HG03039 (cell line): ENCODE results near the gene MDGA2.

Experiments
- ATAC-seq: cut with Tn5 transposase; IDR thresholded peaks from one replicate; pipeline ENCODE4 v1.9.1; 2021; ENCODE audit warnings: mild to moderate bottlenecking, moderate library complexity; ENCODE audit not compliant: unreplicated experiment

The MDGA2 gene

DNA sequence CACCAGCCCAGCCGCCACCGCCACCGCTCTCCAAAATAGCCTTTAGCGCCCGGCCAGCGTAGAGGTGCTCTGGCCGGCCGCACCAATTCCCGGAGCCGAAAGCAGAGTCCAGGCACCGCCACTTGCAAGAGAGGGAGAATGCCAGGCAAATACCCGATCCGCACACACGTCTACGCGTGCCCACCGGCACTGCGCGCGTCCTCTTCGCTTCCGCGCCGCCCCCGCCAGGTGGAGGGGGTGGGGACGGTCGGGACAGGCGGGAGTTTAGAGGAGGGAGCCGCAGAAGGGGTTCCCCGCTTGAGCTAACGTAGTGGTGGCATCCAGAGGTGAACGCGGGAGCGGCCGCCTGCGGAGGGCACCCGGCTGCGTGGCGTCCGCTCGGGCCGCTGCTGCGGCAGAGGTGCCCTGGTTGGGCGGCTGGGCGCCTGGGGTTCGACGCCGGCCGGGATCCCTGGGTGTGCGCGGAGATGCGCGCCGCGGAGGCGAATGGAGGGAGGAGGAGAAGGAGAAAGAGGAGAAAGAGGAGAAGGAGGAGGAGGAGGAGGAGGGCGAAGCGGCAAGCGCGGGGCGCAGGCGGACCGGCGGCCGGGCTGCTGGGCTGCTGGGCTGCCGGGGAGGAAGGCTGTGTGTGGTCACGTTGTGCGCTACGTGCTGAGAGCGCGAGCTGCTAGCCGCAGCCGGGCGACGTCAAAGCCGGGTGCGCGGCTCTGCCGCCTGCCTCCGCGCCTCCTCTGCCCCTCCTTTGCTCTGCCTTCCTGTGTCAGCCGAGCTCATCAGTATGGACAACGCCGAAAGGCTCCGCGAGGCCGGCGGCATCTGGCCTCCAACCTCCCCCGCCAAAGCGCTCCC lies at the start of gene MDGA2:
Gene MDGA2 (minus strand): TSS at position 140 of the 849 bp plus-strand sequence.
- ATAC-seq = no peak

DNA sequence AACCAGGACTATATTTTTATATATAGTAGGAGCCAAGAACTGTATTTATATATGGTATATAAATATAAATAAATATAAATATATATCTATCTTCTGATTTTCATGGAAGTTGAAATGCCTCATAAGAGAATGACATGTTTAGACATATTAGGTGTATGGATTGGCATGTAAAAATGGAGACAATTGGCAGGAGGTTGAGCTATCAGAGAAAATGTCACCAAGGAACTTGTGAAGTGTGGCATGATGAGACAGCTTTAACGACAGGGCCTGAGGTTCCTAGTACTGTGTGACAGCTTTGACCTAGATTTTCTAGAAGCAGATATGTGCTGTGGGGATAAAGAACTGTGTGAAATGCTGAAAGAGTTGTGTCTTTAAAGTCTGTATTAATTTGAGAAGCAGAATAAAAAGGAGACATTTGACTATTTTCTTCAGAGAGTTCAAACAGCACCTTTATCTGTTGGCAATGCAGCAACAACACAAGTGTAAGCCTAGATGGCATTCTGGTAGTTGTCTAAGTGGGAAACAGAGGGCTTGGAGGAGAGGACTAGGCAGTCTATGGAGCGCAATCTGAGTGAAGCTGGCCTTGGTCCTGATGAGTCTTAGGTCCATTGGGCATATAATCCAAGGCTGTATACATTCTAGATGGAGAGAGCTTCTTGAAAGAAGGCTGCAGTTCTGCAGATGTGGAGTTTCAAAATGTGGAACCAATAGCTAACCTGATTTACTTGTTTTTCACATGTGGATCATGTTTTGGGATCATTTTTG lies 47.7 kb upstream of the MDGA2 start:
- no peak for ATAC-seq

DNA sequence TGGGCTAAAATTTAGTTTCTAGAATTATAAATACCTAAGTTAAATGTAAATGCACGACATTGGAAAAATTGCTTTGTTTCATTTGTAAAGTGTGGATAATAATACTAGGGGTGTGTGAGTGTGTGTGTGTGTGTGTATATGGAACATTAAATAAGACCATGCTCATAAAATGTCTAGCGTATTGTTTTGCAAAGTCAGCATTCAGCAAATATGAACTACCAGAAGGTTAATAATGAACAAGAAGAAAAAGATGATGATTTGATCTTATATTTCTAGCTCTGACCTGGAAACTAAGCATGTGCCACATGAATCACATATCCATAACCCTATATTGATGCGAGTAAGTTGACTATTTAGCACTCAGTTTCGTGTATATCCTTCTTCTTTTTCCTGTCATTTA lies 44.9 kb upstream of the MDGA2 start:
- ATAC-seq = no peak

DNA sequence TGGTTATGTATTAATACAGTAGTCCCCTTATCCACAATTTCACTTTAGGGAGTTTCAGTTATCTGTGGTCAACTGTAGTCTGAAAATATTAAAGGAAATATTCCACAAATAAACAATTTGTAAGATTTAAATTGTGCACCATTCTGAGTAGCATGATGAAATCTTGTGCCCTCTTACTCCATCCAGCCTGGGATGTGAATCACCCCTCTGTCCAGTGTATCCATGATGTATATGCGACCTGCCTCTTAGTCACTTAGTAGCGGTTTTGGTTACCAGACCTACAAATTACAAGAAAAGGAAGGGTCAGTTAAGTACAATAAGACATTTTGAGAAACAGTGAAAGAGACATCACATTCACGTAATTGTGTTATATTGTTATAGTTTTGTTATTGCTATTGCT lies 39.9 kb upstream of the MDGA2 start:
- no peak for ATAC-seq

- ATAC-seq = no peak
Measured at GRCh38 chr14:47710581-47710980, 35.2 kb upstream of the MDGA2 start.

GRCh38 chr14:47705683-47706082 lies 30.3 kb upstream of the MDGA2 start:
- ATAC-seq = no peak

DNA sequence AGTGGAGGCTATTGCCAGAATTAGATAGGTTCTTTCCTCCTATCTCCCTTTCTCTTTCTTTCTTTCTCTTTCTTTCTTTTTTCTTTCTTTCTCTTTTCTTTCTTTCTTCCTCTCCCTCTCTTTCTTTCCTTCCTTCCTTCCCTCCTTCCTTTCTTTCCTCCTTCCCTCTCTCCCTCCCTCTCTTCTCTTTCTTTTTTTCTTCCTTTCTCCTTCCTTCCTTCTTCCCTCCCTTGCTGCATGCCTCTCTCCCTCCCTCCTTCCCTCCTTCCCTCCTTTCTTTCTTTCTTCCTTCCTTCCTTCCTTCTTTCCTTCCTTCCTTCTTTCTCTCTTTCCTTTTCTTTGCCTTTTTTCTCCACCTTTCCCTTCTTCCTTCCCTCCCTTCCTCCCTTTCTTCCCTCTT lies 16.4 kb upstream of the MDGA2 start:
- no peak for ATAC-seq

DNA sequence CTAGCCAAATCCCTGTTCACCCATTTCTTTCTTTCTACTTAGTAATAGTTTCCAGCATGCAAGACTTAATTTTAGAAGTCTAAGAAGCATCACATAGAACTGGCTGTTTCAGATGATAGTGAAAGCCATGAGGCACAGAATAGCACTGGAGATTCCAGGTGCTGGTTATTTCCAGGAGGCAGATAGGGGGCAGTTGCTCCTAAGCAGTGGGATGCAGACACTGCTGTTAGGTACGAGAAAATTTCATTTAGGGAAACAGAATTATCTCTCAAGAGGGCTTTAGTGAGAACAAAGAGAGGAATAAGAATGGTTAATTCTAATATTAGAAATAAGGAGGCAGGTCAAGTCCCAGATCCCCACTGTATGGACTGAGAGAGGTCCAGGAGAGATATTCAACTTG lies 3.6 kb upstream of the MDGA2 start:
- ATAC-seq = no peak

GRCh38 chr14:47678157-47678556 lies 2.8 kb upstream of the MDGA2 start:
- no peak for ATAC-seq

GRCh38 chr14:47676315-47676617 lies 861 bp upstream of the MDGA2 start:
- ATAC-seq = no peak

DNA sequence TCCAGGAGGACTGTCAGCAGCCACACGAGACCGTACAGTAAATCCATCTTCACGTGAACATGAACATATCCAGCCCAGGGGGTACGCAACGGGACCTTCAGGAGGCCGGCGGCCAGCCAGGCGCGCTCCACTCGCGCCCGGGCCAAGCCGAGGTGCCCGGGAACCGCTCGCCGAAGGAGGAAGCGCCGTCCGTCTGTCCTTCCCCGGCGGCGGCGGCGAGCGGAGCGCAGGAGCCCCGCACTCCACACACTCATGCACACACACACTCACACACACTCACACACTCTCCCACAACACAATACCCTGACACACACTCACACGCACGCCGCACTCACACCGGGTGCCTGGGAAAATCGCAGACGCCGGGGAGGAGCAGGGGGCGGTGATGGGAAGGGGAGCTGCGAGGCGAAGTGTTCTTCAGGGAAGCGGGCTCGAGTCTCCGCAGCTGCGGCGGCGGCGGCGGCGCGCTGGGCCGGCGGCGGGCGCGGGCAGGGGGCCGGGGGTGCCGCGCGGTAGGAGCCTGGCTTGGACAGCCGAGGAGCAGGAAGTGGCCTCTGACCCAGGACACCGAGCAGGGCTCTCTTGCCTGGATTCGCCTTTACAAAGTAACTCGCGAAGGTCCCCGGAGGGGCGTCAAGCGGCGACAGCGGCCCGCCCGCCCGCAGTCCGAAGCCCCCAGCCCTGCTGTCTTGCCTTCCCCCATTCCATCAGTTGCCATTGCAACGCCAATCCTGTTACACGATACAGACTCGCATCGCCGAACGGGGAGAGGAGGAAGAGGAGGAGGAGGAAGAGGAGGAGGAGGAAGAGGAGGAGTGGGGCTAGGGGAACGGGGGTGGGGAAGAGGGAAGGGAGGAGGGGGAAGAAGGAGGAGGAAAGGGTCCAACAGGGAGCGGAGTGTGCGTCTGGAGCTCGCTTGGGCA lies 601 bp downstream of the MDGA2 start:
- ATAC-seq = no peak

- no peak for ATAC-seq
Measured at GRCh38 chr14:47674148-47674542, 1.3 kb downstream of the MDGA2 start.

DNA sequence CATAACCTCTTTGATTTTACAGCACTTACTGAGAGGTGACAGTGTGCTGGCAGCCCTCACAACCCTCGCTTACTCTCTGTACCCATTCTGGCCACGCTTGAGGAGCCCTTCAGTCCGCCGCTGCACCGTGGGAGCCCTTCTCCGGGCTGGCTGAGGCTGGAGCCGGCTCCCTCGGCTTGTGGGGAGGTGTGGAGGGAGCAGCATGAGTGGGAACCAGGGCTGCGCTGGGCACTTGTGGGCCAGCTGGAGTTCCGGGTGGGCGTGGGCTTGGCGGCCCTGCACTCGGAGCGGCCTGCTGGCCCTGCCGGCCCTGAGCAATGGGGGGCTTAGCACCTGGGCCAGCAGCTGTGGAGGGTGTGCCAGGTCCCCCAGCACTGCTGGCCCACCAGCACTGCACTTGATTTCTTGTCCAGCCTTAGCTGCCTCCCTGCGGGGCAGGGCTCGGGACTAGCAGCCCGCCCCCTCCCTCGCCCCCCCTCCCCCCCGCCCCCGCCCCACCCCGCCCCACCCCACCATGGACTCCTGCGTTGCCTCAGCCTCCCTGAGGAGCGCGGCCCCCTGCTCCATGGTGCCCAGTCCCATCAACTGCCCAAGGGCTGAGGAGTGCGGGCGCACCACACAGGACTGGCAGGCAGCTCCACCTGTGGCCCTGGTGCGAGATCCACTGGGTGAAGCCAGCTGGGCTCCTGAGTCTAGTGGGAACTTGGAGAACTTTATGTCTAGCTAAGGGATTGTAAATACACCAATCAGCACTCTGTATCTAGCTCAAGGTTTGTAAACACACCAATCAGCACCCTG lies 9.9 kb downstream of the MDGA2 start:
- no peak for ATAC-seq

- ATAC-seq = no peak
Measured at GRCh38 chr14:47662466-47662865, 12.9 kb downstream of the MDGA2 start.

GRCh38 chr14:47660158-47660557 lies 15.2 kb downstream of the MDGA2 start:
- ATAC-seq = no peak

- ATAC-seq = no peak
Measured at GRCh38 chr14:47658041-47658440, 17.4 kb downstream of the MDGA2 start.

DNA sequence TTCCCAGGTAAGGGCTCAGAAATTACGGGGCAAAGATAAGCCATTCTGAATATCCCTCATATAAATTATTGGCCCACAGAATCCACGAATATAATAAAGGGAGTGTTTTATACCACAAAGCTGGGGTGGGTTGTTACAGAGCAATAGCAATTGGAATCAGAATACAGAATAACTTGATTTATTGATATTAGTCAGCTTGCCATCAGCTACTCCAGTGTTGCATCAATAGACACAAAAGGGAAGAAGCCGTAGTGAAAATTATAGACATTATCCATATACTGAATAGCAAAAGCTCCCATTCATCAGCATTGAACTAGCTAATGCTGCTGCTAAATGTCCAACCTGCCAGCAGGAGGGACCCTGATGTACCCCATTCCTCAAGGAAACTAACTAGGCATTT lies 18.3 kb downstream of the MDGA2 start:
- no peak for ATAC-seq

DNA sequence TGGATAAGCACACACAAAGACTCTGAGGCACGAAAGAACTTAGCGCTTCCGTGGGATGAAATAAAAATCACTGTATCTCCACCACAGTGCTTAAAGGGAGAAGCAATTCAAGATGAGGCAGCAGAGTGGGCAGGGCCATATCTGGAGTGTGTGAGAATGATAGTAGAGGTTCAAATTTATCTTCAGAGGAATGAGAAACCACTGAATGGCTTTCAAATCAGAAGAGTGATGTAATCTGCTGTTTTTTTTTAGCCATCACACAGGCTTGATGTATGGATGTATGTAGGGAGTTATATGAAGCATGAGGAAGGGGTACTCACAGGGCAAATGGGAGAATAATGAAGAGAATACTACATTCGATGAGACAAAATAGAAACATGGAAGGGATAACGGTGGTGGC lies 24.1 kb downstream of the MDGA2 start:
- ATAC-seq = no peak

DNA sequence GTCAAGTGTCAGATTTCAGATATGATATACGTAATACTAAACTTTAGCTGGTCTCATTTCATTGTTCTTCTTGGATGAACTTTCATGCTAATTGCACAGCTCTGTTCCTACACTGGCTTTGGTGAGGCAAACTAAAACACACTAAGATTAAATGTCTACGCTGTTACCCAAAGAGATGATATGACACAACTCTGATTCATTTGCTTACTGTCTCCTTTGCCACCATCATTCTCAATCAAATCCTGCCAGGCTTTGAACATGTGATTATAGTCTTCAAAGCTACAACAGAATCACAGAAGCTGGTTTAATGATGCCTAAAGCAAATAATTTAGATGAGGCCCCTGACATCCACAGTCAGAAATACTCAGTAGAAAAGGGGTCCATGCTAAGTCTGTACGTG lies 37.7 kb downstream of the MDGA2 start:
- no peak for ATAC-seq

GRCh38 chr14:47626151-47627035 lies 49.0 kb downstream of the MDGA2 start:
- no peak for ATAC-seq
